DND-41 (cell line): ENCODE measurements around the gene BCL11A.

Experiments used
- ATAC-seq: fragments of 200-7000 bp; cut with Tn5 transposase; 3 replicates; pipeline ENCODE4 v1.9.1; 2021; ENCODE audit warnings: low read depth; ENCODE audit not compliant: insufficient read depth
- DNase-seq: peaks from one replicate; pipeline ENCODE4 v3.0.0-alpha.2; 2020
- H2AFZ ChIP-seq: 2 replicates; pipeline ENCODE4 v1.6.0; 2012; ENCODE audit warnings: low read depth, low read length
- H3K27ac ChIP-seq: 2 replicates; pipeline ENCODE4 v1.5.1; 2012; ENCODE audit warnings: low read length, inconsistent platforms
- H3K27me3 ChIP-seq: fragments of 200-600 bp; sonication (generic); 2 replicates; pipeline ENCODE4 v1.6.0; 2012; ENCODE audit warnings: low read length, mild to moderate bottlenecking, inconsistent platforms; ENCODE audit not compliant: insufficient read depth, poor library complexity
- H3K36me3 ChIP-seq: 2 replicates; pipeline ENCODE4 v1.5.1; 2012; ENCODE audit warnings: low read length, inconsistent platforms; ENCODE audit not compliant: insufficient read depth
- H3K4me1 ChIP-seq: 2 replicates; pipeline ENCODE4 v1.5.1; 2012; ENCODE audit warnings: mild to moderate bottlenecking, low read length; ENCODE audit not compliant: insufficient read depth
- H3K4me2 ChIP-seq: 2 replicates; pipeline ENCODE4 v1.6.0; 2012; ENCODE audit warnings: mild to moderate bottlenecking, moderate library complexity, low read length, inconsistent platforms; ENCODE audit not compliant: insufficient read depth
- H3K4me3 ChIP-seq, 2 experiments: fragments of 200-600 bp in 1 of 2; shearing (Covaris generic) in 1 of 2; 2 replicates each; pipeline ENCODE4 v1.5.1; 2012 to 2016; ENCODE audit warnings: inconsistent platforms in 2 of 2, low read length in 2 of 2, mild to moderate bottlenecking in 2 of 2, low read depth in 1 of 2, moderate library complexity in 1 of 2
- H3K79me2 ChIP-seq: 2 replicates; pipeline ENCODE4 v1.6.0; 2012; ENCODE audit warnings: low read length, inconsistent platforms; ENCODE audit not compliant: insufficient read depth
- H3K9ac ChIP-seq: 2 replicates; pipeline ENCODE4 v1.6.0; 2012; ENCODE audit warnings: low read depth, mild to moderate bottlenecking, inconsistent platforms, low read length, moderate library complexity
- H3K9me3 ChIP-seq: 2 replicates; pipeline ENCODE4 v1.5.1; 2012; ENCODE audit warnings: low read length, moderate library complexity, mild to moderate bottlenecking, inconsistent platforms; ENCODE audit not compliant: insufficient read depth, severe bottlenecking
- H4K20me1 ChIP-seq: 2 replicates; pipeline ENCODE4 v1.6.0; 2012; ENCODE audit warnings: low read length; ENCODE audit not compliant: insufficient read depth
- CTCF ChIP-seq: IDR thresholded peaks from 2 replicates; pipeline ENCODE4 v1.5.1; 2012; ENCODE audit warnings: borderline replicate concordance, low read length, moderate library complexity, mild to moderate bottlenecking; ENCODE audit not compliant: poor library complexity, severe bottlenecking; ENCODE audit errors: extremely low read depth
- EZH2 ChIP-seq: IDR thresholded peaks from 3 replicates; pipeline ENCODE4 v1.6.1; 2012; ENCODE audit warnings: borderline replicate concordance, low read depth, mild to moderate bottlenecking, moderate library complexity, low read length, inconsistent platforms; ENCODE audit not compliant: severe bottlenecking

BCL11A gene

GRCh38 chr2:60559880-60560279 lies 6.4 kb upstream of the BCL11A start:
- Histone ChIP-seq H4K20me1 (no peaks in the 10 kb centered on the region), H3K9ac (no peak overlapping the region), H3K4me3 (no peak overlapping the region), H3K36me3 (no peaks in the 10 kb centered on the region), H3K4me2 (no peak overlapping the region), H3K9me3 (no peaks in the 10 kb centered on the region), H3K27me3 (peaks cover 32% of the 10 kb centered on the region), H3K4me1 (peaks cover 29% of the 10 kb centered on the region), H3K27ac (no peak overlapping the region), H3K79me2 (no peaks in the 10 kb centered on the region), H2AFZ (no peak overlapping the region)
- no peak for TF ChIP-seq EZH2
- no peak for TF ChIP-seq CTCF
- ATAC-seq, result no peak
- DNase-seq, result no peak

GRCh38 chr2:60558536-60558935 lies 5.1 kb upstream of the BCL11A start:
- Histone ChIP-seq H3K4me2 (no peak overlapping the region), H3K27ac (no peak overlapping the region), H3K4me3 (no peak overlapping the region), H3K36me3 (no peaks in the 10 kb centered on the region), H3K4me1 (peaks cover 38% of the 10 kb centered on the region), H2AFZ (no peak overlapping the region), H3K79me2 (peaks cover 7% of the 10 kb centered on the region; the same call in 1 of the 2 replicates), H3K9ac (no peak overlapping the region), H3K9me3 (no peaks in the 10 kb centered on the region), H3K27me3 (peaks cover 39% of the 10 kb centered on the region), H4K20me1 (no peaks in the 10 kb centered on the region)
- DNase-seq, result no peak
- ATAC-seq, result no peak
- no peak for TF ChIP-seq EZH2
- no peak for TF ChIP-seq CTCF

DNA sequence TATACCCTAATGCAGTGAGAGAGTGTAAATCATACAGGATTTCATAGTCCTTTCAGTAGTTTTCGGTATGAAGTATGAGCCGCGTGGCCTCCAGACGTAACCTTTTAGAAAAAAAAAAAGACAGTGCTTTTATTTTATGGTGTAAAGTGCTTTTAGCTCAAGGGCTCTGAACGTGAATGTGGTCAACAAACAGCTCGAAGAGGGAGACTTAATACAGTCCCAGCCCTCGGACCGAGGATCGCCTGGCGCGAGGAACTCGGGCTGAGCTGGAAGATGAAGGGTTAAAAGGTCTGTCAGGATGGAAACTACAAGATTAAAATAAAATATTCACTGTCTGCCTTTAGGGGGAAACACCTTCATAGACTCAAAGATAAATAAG lies 4.0 kb upstream of the BCL11A start:
- ATAC-seq (no peak), DNase-seq (no peak)
- Histone ChIP-seq H3K4me3 (peak overlapping the region; percentile 17 to 78; a peak in 3 of 4 replicates), H3K27ac (no peak overlapping the region), H4K20me1 (no peaks in the 10 kb centered on the region), H3K36me3 (no peaks in the 10 kb centered on the region), H3K9me3 (no peaks in the 10 kb centered on the region), H3K27me3 (peaks cover 50% of the 10 kb centered on the region), H3K4me2 (peak overlapping the region; percentile 92), H3K9ac (peak overlapping the region; percentile 89; the same call in 1 of the 2 replicates), H3K79me2 (peaks cover 15% of the 10 kb centered on the region), H2AFZ (peak overlapping the region; percentile 11; the same call in 1 of the 2 replicates), H3K4me1 (peaks cover 43% of the 10 kb centered on the region)
- no peak for TF ChIP-seq EZH2
- no peak for TF ChIP-seq CTCF
